GM06990 (cell line): ENCODE measurements around the gene AVL9.

ENCODE experiments used
- DNase-seq: peaks from one replicate; pipeline ENCODE4 v3.0.0-alpha.2; 2011; ENCODE audit not compliant: insufficient read length; ENCODE audit errors: extremely low read depth
- H3K27me3 ChIP-seq: replicated peaks from 2 replicates; pipeline ENCODE4 v1.6.0; 2011; ENCODE audit warnings: low read length; ENCODE audit not compliant: control insufficient read depth, insufficient read depth
- H3K36me3 ChIP-seq: 2 replicates; pipeline ENCODE4 v1.5.1; 2011; ENCODE audit warnings: low read length; ENCODE audit not compliant: control insufficient read depth, insufficient read depth
- H3K4me3 ChIP-seq: replicated peaks from 2 replicates; pipeline ENCODE4 v1.5.1; 2011; ENCODE audit warnings: low read depth, mild to moderate bottlenecking, control low read depth, low read length
- TF ChIP-seq, protein P1 (sequence below): IDR thresholded peaks from 2 replicates; pipeline ENCODE4 v1.5.1; 2011; ENCODE audit warnings: low read length, control low read depth, mild to moderate bottlenecking, inconsistent platforms; ENCODE audit not compliant: insufficient read depth, poor library complexity, severe bottlenecking

The AVL9 gene

DNA sequence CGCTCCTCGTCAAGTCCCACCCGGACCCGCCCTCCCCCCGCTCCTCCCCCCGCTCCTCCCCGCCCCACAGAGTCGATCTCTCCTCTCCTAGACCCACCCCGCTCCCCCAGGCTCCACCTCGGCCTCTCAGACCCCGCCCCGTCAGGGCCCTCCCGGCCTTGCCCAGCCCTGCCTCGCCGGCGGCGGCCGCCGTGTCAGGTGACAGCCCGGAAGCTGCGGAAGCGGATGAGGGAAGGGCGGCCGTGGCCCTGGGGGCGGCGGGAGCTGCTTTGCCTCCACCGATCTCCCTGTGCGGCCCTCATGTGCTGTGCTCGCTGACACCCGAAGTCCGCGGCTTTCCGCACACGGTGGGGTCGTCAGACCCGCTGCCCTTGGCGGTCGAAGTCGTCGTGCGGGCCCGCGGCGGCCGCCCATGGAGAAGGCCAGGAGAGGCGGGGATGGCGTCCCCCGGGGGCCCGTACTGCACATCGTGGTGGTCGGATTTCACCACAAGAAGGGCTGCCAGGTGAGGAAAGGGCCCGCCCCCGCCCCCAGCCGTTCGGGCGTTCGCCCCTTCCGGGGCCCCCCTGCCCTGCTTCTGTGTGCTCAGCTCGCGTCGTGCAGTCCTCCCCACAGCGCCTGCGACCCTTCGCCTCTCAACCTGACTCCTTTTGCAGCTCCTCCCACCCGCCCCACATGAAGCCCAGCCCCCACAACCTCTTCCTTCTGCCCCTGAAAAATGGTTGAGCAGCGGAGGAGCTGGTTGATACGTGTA, at the start of gene AVL9:
Gene AVL9, plus strand, starts transcription at position 192 of the 754 bp plus-strand sequence. Its CDS starts 221 bp downstream, at position 413.
- peak within 1 kb of the TSS; percentile 89 for H3K4me3 ChIP-seq
- H3K27me3 ChIP-seq: no peaks in the 10 kb centered on the region
- H3K36me3 ChIP-seq: no peaks in the 10 kb centered on the region
- TF ChIP-seq, protein P1, sequence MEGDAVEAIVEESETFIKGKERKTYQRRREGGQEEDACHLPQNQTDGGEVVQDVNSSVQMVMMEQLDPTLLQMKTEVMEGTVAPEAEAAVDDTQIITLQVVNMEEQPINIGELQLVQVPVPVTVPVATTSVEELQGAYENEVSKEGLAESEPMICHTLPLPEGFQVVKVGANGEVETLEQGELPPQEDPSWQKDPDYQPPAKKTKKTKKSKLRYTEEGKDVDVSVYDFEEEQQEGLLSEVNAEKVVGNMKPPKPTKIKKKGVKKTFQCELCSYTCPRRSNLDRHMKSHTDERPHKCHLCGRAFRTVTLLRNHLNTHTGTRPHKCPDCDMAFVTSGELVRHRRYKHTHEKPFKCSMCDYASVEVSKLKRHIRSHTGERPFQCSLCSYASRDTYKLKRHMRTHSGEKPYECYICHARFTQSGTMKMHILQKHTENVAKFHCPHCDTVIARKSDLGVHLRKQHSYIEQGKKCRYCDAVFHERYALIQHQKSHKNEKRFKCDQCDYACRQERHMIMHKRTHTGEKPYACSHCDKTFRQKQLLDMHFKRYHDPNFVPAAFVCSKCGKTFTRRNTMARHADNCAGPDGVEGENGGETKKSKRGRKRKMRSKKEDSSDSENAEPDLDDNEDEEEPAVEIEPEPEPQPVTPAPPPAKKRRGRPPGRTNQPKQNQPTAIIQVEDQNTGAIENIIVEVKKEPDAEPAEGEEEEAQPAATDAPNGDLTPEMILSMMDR: no peak
- DNase-seq: peak; percentile 98

DNA sequence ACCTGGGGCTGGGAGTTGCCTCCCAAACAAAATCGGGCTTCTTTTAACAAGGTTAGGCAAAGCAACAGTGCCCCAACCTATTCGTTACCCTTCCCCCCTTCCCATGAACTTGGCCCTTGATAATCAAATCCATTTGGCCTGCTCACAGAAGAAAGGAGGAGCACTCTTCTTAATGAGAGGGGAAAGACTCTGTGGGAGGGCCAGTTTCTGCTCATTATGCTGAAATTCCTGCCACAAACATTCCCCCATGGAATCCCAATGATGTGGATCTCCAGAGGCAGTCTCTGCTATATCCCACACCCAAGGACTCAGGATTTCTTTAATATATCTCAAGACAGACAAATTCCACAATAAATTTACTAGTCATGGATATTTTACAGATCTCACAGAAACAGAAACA, 48.1 kb upstream of the AVL9 start:
- TF ChIP-seq, protein P1: no peak
- no peaks in the 10 kb centered on the region for H3K27me3 ChIP-seq

DNA sequence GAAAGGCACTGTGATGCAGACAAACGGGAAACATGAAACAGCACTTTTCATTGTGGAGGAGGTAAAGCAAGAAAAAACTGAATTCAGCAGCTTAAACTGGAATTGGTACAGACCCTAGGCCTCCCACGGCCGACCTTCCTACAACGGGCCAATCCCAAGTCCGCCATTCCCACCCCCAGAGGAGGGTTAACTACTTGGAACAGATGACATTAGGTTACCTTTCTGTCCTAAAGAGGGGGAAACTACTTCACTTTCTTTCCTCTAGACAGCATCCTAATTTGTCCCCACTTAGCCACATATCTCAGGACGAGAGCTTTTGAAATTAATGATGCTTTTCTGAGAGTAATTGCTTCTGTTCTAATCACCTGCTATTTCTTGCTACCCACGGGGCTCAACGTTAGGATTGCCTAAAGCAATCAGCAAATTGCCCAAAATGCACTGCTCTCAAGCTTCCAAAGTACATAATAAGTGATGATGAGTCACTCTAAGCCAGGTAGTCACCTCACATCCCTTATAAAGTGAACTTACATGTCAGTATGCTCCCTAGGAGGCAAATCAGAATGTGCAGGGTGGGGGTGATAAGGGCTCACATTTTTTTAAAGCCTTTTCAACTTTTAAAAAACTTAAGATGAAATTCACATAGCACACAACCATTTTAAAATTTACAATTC, 41.8 kb upstream of the AVL9 start:
- TF ChIP-seq, protein P1: no peak
- no peaks in the 10 kb centered on the region for H3K27me3 ChIP-seq
- DNase-seq: no peak
- H3K4me3 ChIP-seq: no peak overlapping the region
- H3K36me3 ChIP-seq: no peaks in the 10 kb centered on the region

More for the DNA sequence above, 48.1 kb upstream of the AVL9 start:
- no peak for DNase-seq
- Histone ChIP-seq H3K4me3 (no peak overlapping the region), H3K36me3 (no peaks in the 10 kb centered on the region)

DNA sequence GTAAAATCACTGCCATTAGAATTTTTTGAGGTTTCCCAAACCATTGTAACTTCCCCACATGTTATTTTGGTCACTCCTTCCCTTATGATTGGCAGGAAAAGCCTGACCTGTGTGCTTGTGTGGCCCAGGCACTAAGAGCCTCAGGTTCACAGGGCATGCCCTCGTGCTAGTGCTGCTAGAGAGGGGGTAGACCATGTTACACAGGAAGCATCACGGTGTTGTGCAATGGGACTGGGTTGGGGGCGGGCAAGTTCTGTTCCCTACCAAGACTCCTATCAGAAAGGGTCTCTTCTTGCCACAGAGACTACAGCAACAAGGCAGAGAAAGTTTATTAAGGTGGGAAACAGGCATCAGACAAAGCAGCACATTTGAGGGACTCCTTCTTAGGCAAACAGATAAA, 37.3 kb upstream of the AVL9 start:
- H3K36me3 ChIP-seq: no peaks in the 10 kb centered on the region
- DNase-seq: no peak
- TF ChIP-seq, protein P1: no peak

DNA sequence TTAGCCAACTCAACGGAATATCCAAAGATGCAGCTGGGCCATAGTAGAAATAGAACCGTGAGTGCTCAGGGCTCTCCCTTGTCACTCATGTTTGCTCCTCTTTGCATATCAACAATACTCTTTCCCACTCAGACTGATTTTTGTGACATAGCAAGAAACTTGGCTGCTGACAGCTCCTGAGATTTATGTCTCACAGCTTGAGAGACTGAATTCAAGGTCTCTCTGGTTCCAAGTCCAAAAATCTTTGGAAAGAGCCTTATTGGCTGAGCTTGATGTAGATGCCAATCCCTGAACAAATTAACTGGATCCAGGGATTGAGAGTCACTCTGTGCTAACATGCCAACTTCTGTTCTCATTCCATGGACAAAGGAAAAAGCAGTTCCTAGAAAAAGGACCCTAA, 35.5 kb upstream of the AVL9 start:
- no peak for DNase-seq
- H3K36me3 ChIP-seq: no peaks in the 10 kb centered on the region
- H3K27me3 ChIP-seq: no peaks in the 10 kb centered on the region; the same call in 1 of the 2 replicates
- H3K4me3 ChIP-seq: no peak overlapping the region
- TF ChIP-seq, protein P1: no peak

More for the DNA sequence above, 37.3 kb upstream of the AVL9 start:
- H3K4me3 ChIP-seq: no peak overlapping the region
- no peaks in the 10 kb centered on the region; the same call in 1 of the 2 replicates for H3K27me3 ChIP-seq
